ENCODE measurements around the gene WBP1L.

DNA sequence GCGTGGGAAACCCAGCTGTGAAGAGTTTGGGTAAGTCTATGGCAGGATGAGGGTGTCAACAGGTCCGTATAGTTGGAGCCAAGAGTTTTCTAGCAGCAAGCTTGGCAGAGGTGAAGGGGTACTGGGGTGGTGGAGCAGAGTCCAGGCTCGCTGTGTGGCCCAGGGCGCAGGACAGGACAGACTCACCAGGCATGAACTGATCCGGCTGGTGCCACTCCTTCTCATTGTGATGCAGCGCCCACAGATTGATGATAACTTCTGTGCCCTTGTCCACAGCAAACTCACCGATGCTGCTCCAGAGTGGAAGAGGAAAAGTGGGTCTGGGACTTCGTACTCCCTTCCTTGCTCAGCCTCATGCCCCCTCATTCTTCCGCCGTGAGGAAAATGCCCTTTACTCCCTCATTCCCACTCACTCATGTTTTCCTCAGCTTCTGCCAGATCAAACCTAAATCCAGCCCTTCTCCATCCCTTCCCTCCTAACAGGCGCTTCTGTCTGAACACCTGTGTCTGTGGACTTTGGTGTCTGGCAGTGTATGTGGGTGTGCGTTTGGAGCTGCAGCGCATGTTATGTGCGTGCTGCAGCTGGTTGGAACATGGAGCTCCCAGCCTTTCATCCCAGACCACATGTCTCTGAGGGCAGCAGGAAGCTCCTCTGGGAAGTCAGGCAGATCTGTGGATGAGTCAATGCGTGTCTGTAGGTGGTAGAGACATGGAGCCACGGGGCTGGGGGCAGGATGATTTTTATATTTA is 87.7 kb downstream of the WBP1L start:
- TF ChIP-seq POLR2A (IDR thresholded peaks at IDR 0.05; ENCODE audit: low read length): no peak
- no peak for TF ChIP-seq GATA1 (IDR thresholded peaks at IDR 0.05; ENCODE audit: low read depth, low read length)

All from erythroblast (primary cell).